Parathyroid adenoma (tissue), 2 donors: Measurements from ENCODE around the gene PYHIN1.

ENCODE experiments used
- H2AFZ ChIP-seq: fragments of 300-600 bp; sonication (generic); one replicate; pipeline ENCODE4 v1.7.0; 2017; ENCODE audit warnings: antibody characterized with exemption, mild to moderate bottlenecking
- H3K27ac ChIP-seq: fragments of 300-600 bp; sonication (generic); one replicate; pipeline ENCODE4 v1.7.0; 2017
- H3K27me3 ChIP-seq: fragments of 300-600 bp; sonication (generic); one replicate; pipeline ENCODE4 v1.7.0; 2017; ENCODE audit warnings: low read length; ENCODE audit not compliant: control insufficient read depth, insufficient read depth
- H3K36me3 ChIP-seq: fragments of 300-600 bp; sonication (generic); one replicate; pipeline ENCODE4 v1.7.0; 2017; ENCODE audit warnings: low read length; ENCODE audit not compliant: control insufficient read depth, insufficient read depth
- H3K4me1 ChIP-seq: fragments of 300-600 bp; sonication (generic); one replicate; pipeline ENCODE4 v1.7.0; 2017; ENCODE audit warnings: control low read depth
- H3K4me2 ChIP-seq: fragments of 300-600 bp; sonication (generic); one replicate; pipeline ENCODE4 v1.7.0; 2017; ENCODE audit warnings: low read length
- H3K4me3 ChIP-seq: fragments of 300-600 bp; sonication (generic); one replicate; pipeline ENCODE4 v1.7.0; 2017; ENCODE audit warnings: low read depth, low read length
- H3K79me2 ChIP-seq: fragments of 300-600 bp; sonication (generic); one replicate; pipeline ENCODE4 v1.7.0; 2017; ENCODE audit warnings: control low read depth
- H3K9ac ChIP-seq: fragments of 300-600 bp; sonication (generic); one replicate; pipeline ENCODE4 v1.7.0; 2017; ENCODE audit warnings: mild to moderate bottlenecking
- H3K9me3 ChIP-seq: fragments of 300-600 bp; sonication (generic); one replicate; pipeline ENCODE4 v1.7.0; 2017; ENCODE audit warnings: low read length; ENCODE audit not compliant: control insufficient read depth
- CTCF ChIP-seq: fragments of 300-600 bp; sonication (generic); IDR thresholded peaks from one replicate; pipeline ENCODE4 v1.7.0; 2017; ENCODE audit warnings: antibody characterized with exemption, mild to moderate bottlenecking
- donor health status: primary hyperparathyroidism.

Gene PYHIN1

GRCh38 chr1:158983235-158983634 is 51.9 kb downstream of the PYHIN1 start:
- Histone ChIP-seq H3K4me2 (no peak overlapping the region), H3K27ac (no peak overlapping the region), H3K79me2 (no peaks in the 10 kb centered on the region), H3K4me1 (no peaks in the 10 kb centered on the region), H2AFZ (no peak overlapping the region), H3K27me3 (no peaks in the 10 kb centered on the region), H3K9me3 (no peaks in the 10 kb centered on the region), H3K9ac (no peak overlapping the region), H3K4me3 (no peak overlapping the region), H3K36me3 (no peaks in the 10 kb centered on the region)
- no peak for TF ChIP-seq CTCF

DNA sequence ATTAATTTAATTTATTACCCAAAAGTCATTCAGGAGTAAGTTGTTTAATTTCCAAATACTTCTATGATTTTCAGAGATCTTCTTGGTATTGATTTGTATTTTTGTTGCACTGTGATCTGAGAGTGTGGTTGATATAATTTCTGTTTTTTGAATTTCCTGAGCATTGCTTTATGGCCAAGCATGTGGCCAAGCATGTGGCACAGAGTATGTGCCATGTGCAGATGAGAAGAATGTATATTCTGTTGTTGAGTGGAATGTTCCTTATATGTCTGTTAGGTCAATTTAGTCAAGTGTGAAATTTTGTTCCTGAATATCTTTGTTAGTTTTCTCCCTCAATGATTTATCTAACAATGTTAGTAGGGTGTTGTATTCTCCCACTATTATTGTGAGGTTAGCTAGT is 53.0 kb downstream of the PYHIN1 start:
- Histone ChIP-seq H3K9me3 (no peaks in the 10 kb centered on the region), H3K27me3 (no peaks in the 10 kb centered on the region), H3K36me3 (no peaks in the 10 kb centered on the region), H3K4me1 (no peaks in the 10 kb centered on the region), H2AFZ (no peak overlapping the region), H3K27ac (no peak overlapping the region), H3K79me2 (no peaks in the 10 kb centered on the region), H3K4me3 (no peak overlapping the region), H3K4me2 (no peak overlapping the region), H3K9ac (no peak overlapping the region)
- TF ChIP-seq CTCF, result no peak

DNA sequence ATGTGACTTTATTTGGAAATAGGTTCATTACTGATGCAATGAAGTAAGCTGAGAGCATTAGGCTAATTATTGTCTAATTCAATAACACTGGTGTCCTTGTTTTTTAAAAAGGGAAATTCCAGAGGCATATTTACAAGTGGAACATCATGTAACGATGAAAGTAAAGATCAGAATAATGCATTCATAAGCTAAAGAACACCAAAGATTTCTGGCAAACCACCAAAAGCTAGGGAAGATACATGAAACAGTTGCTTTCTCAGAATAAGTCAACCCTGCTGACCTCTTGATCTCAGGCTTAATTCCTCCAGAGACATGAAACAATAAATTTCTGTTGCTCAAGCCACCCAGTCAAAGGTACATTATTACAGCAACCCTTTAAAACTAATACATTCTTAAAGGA is 58.1 kb downstream of the PYHIN1 start:
- Histone ChIP-seq H3K27ac (no peak overlapping the region), H3K9ac (no peak overlapping the region), H3K4me1 (no peaks in the 10 kb centered on the region), H3K9me3 (no peaks in the 10 kb centered on the region), H2AFZ (no peak overlapping the region), H3K4me3 (no peak overlapping the region), H3K4me2 (no peak overlapping the region), H3K36me3 (no peaks in the 10 kb centered on the region), H3K79me2 (no peaks in the 10 kb centered on the region), H3K27me3 (no peaks in the 10 kb centered on the region)
- TF ChIP-seq CTCF, result no peak

GRCh38 chr1:158992787-158993312 is 61.5 kb downstream of the PYHIN1 start:
- H2AFZ ChIP-seq, result no peak overlapping the region
- no peaks in the 10 kb centered on the region for H3K36me3 ChIP-seq
- H3K9me3 ChIP-seq, result no peaks in the 10 kb centered on the region
- no peak overlapping the region for H3K4me2 ChIP-seq
- H3K4me3 ChIP-seq, result no peak overlapping the region
- no peaks in the 10 kb centered on the region for H3K79me2 ChIP-seq
- H3K9ac ChIP-seq, result no peak overlapping the region
- H3K27ac ChIP-seq, result no peak overlapping the region
- no peaks in the 10 kb centered on the region for H3K4me1 ChIP-seq
- H3K27me3 ChIP-seq, result no peaks in the 10 kb centered on the region
- no peak for TF ChIP-seq CTCF

GRCh38 chr1:158996998-158997397 is 65.6 kb downstream of the PYHIN1 start:
- H3K27me3 ChIP-seq, result no peaks in the 10 kb centered on the region
- no peak overlapping the region for H3K27ac ChIP-seq
- no peak overlapping the region for H2AFZ ChIP-seq
- no peaks in the 10 kb centered on the region for H3K36me3 ChIP-seq
- no peak for TF ChIP-seq CTCF
- H3K79me2 ChIP-seq, result no peaks in the 10 kb centered on the region
- no peak overlapping the region for H3K9ac ChIP-seq
- no peaks in the 10 kb centered on the region for H3K9me3 ChIP-seq
- H3K4me1 ChIP-seq, result peaks cover 2% of the 10 kb centered on the region
- H3K4me3 ChIP-seq, result no peak overlapping the region
- H3K4me2 ChIP-seq, result no peak overlapping the region
